ENCODE data around the gene RNF128.

DNA sequence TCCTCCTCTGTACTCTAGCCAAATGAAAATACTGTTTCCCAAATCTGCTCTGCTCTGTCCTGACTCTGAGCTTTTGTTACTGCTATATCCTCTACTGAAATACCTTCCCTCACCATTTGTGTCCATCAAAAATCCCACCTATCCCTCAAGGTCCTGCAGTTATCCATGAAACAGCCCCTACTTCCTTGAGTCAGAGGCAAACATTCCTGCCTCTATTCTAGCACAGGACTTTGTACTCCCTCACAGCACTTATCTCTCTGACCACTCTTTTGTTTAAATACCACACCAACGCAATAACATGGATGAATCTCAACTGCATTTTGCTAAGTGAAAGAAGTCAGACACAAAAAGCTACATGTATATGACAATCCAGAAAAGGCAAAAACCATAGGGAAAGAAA, 10.5 kb upstream of the RNF128 start:
- TF ChIP-seq TAF1 (IDR thresholded peaks at IDR 0.05; ENCODE audit: borderline replicate concordance, insufficient read depth, low read length) = no peak
- TF ChIP-seq POLR2AphosphoS5 (IDR thresholded peaks at IDR 0.05; ENCODE audit: low read depth, low read length) = no peak
- no peak for TF ChIP-seq SIN3A (IDR thresholded peaks at IDR 0.05; ENCODE audit: borderline replicate concordance, insufficient read depth, low read length)
